AG09319 (cell line): ENCODE measurements around the gene MAP2K4.

Experiments used
- DNase-seq: peaks from one replicate; pipeline ENCODE4 v3.0.0-alpha.2; 2010; ENCODE audit warnings: low read depth; ENCODE audit errors: extremely low read depth
- CTCF ChIP-seq: IDR thresholded peaks from 2 replicates; pipeline ENCODE4 v1.5.1; 2011; ENCODE audit warnings: low read depth, mild to moderate bottlenecking, inconsistent platforms, low read length, moderate library complexity

The MAP2K4 gene

GRCh38 chr17:12037970-12038369 lies 17.3 kb downstream of the MAP2K4 start:
- no peak for DNase-seq
- no peak for TF ChIP-seq CTCF

GRCh38 chr17:12040478-12040877 lies 19.8 kb downstream of the MAP2K4 start:
- no peak for TF ChIP-seq CTCF
- DNase-seq = no peak

- DNase-seq = no peak
- TF ChIP-seq CTCF = no peak
Measured at GRCh38 chr17:12041312-12041711, 20.6 kb downstream of the MAP2K4 start.

GRCh38 chr17:12043702-12044101 lies 23.0 kb downstream of the MAP2K4 start:
- TF ChIP-seq CTCF = no peak

GRCh38 chr17:12046786-12047185 lies 26.1 kb downstream of the MAP2K4 start:
- no peak for TF ChIP-seq CTCF
- DNase-seq = no peak

More at GRCh38 chr17:12043702-12044101, 23.0 kb downstream of the MAP2K4 start:
- DNase-seq = no peak

- no peak for DNase-seq
- TF ChIP-seq CTCF = no peak
Measured at GRCh38 chr17:12047681-12048376, 27.2 kb downstream of the MAP2K4 start.

- no peak for DNase-seq
- no peak for TF ChIP-seq CTCF
Measured at GRCh38 chr17:12048843-12049473, 28.3 kb downstream of the MAP2K4 start.
